C4-2B (cell line): ENCODE data around the gene COG8.

Experiments
- ZFX ChIP-seq: fragments of 450-650 bp; IDR thresholded peaks from 2 replicates; pipeline ENCODE4 v1.6.1; 2017
- TF ChIP-seq, protein P1 (sequence below): fragments of 450-650 bp; conservative IDR thresholded peaks from 2 replicates; pipeline ENCODE4 v1.5.1; 2017; ENCODE audit warnings: mild to moderate bottlenecking

DNA sequence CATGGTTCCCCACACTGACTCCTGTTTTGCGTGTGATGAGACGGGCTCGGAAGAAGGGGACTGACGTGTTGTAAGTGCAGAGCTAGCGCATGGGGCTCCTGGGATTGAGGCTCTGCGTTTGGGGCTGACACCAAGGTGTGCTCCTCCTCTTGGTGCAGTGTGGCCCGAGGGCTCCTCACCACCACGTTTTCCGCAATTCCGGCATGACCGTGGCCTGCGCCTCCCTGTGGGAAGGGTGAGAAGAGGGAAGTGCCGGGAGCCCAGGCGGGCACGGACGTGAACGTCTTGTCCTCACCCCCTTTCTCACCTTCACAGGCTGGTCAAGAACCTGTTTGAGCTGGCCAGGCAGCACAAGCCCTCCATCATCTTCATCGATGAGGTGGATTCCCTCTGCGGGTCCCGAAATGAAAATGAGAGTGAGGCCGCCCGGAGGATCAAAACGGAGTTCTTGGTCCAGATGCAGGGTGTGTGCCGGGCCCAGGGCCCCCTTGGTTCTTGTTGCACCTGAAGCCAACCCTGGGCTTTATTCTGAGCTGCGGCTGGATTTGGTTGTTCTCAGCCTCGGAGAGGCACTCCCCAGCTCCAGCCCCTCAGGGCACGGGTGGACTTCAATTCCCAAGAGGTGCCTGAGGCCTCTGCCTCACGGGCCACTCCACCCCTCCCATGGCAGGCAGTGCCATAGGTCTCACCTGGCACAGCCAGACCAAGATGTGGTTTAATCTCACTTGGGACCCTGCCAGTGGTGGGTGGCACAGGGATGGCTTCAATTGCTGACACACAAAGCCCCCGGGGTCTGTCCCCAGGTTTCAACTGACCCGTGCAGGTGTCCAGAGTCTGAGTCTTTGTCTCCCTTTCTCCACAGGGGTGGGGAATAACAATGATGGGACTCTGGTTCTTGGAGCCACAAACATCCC is 19.3 kb downstream of the COG8 start:
- TF ChIP-seq, protein P1, sequence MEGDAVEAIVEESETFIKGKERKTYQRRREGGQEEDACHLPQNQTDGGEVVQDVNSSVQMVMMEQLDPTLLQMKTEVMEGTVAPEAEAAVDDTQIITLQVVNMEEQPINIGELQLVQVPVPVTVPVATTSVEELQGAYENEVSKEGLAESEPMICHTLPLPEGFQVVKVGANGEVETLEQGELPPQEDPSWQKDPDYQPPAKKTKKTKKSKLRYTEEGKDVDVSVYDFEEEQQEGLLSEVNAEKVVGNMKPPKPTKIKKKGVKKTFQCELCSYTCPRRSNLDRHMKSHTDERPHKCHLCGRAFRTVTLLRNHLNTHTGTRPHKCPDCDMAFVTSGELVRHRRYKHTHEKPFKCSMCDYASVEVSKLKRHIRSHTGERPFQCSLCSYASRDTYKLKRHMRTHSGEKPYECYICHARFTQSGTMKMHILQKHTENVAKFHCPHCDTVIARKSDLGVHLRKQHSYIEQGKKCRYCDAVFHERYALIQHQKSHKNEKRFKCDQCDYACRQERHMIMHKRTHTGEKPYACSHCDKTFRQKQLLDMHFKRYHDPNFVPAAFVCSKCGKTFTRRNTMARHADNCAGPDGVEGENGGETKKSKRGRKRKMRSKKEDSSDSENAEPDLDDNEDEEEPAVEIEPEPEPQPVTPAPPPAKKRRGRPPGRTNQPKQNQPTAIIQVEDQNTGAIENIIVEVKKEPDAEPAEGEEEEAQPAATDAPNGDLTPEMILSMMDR = no peak
- TF ChIP-seq ZFX = no peak
